ENCODE measurements around the gene JUND. TPM values are rescaled to one million over a fixed set of nuclear protein-coding genes. Genes with fewer than 3 reads are reported as not detected.

The JUND gene
- total and polyA plus RNA-seq, 4 donors = 161 to 290 (median 207) TPM

- Histone ChIP-seq H3K36me3 (ENCODE audit: control insufficient read depth in 4 of 4, insufficient read depth in 4 of 4, low read length in 4 of 4) (no peaks in the 10 kb centered on the region), H3K4me1 (ENCODE audit: control insufficient read depth in 5 of 5, insufficient read depth in 5 of 5, low read length in 5 of 5) (peaks cover 0 to 17% (median 0%) of the 10 kb centered on the region in 5 donors), H3K9ac (ENCODE audit: insufficient read depth in 1 of 2, low read length in 2 of 2) (no peak overlapping the region), H3K27me3 (ENCODE audit: control insufficient read depth in 3 of 3, insufficient read depth in 3 of 3, low read length in 2 of 3) (no peaks in the 10 kb centered on the region), H3K4me3 (no peak overlapping the region), H3K9me3 (ENCODE audit: control insufficient read depth in 4 of 4, insufficient read depth in 3 of 4, low read length in 3 of 4) (no peaks in the 10 kb centered on the region), H3K27ac (ENCODE audit: low read depth in 1 of 2, low read length in 1 of 2) (no peak overlapping the region)
- 76 to 91% methylated on average over 6 of the region's 6 CpGs for WGBS, 2 donors
- no peak for TF ChIP-seq CTCF (IDR thresholded peaks at IDR 0.05; ENCODE audit: control extremely low read depth, extremely low read depth)
- DNase-seq (no peak), ATAC-seq (ENCODE audit: insufficient read depth, low FRiP score) (no peak)
Observed at GRCh38 chr19:18298601-18299000, 17.2 kb upstream of the JUND start.

- ATAC-seq (ENCODE audit: insufficient read depth, low FRiP score) (no peak), DNase-seq (no peak)
- Histone ChIP-seq H3K27ac (ENCODE audit: low read depth in 1 of 2, low read length in 1 of 2) (no peak overlapping the region), H3K4me1 (ENCODE audit: control insufficient read depth in 5 of 5, insufficient read depth in 5 of 5, low read length in 5 of 5) (peaks cover 0 to 12% (median 4%) of the 10 kb centered on the region in 5 donors), H3K36me3 (ENCODE audit: control insufficient read depth in 4 of 4, insufficient read depth in 4 of 4, low read length in 4 of 4) (no peaks in the 10 kb centered on the region), H3K4me3 (no peak overlapping the region), H3K27me3 (ENCODE audit: control insufficient read depth in 3 of 3, insufficient read depth in 3 of 3, low read length in 2 of 3) (no peaks in the 10 kb centered on the region), H3K9ac (ENCODE audit: insufficient read depth in 1 of 2, low read length in 2 of 2) (no peak overlapping the region), H3K9me3 (ENCODE audit: control insufficient read depth in 4 of 4, insufficient read depth in 3 of 4, low read length in 3 of 4) (no peaks in the 10 kb centered on the region)
- WGBS, 2 donors = 60 to 78% methylated on average over 4 of the region's 4 CpGs
- no peak for TF ChIP-seq CTCF (IDR thresholded peaks at IDR 0.05; ENCODE audit: control extremely low read depth, extremely low read depth)
Observed at GRCh38 chr19:18297308-18297707, 15.9 kb upstream of the JUND start.

GRCh38 chr19:18295034-18295451 is 13.6 kb upstream of the JUND start:
- TF ChIP-seq CTCF (IDR thresholded peaks at IDR 0.05; ENCODE audit: control extremely low read depth, extremely low read depth) = no peak
- no peak for DNase-seq
- H3K9me3 ChIP-seq (ENCODE audit: control insufficient read depth in 4 of 4, insufficient read depth in 3 of 4, low read length in 3 of 4) = no peaks in the 10 kb centered on the region
- no peak for ATAC-seq (ENCODE audit: insufficient read depth, low FRiP score)
- H3K4me3 ChIP-seq = no peak overlapping the region
- no peak overlapping the region for H3K27ac ChIP-seq (ENCODE audit: low read depth in 1 of 2, low read length in 1 of 2)
- 91 to 99% methylated on average over 4 of the region's 4 CpGs for WGBS, 2 donors
- no peaks in the 10 kb centered on the region for H3K27me3 ChIP-seq (ENCODE audit: control insufficient read depth in 3 of 3, insufficient read depth in 3 of 3, low read length in 2 of 3)
- no peaks in the 10 kb centered on the region for H3K36me3 ChIP-seq (ENCODE audit: control insufficient read depth in 4 of 4, insufficient read depth in 4 of 4, low read length in 4 of 4)
- no peak overlapping the region for H3K9ac ChIP-seq (ENCODE audit: insufficient read depth in 1 of 2, low read length in 2 of 2)
- H3K4me1 ChIP-seq (ENCODE audit: control insufficient read depth in 5 of 5, insufficient read depth in 5 of 5, low read length in 5 of 5) = peaks cover 0 to 23% (median 6%) of the 10 kb centered on the region in 5 donors

GRCh38 chr19:18294467-18294864 is 13.0 kb upstream of the JUND start:
- no peak overlapping the region for H3K9ac ChIP-seq (ENCODE audit: insufficient read depth in 1 of 2, low read length in 2 of 2)
- no peak for ATAC-seq (ENCODE audit: insufficient read depth, low FRiP score)
- WGBS, 2 donors = 54 to 59% methylated on average over 9 of the region's 9 CpGs

More at GRCh38 chr19:18294467-18294864, 13.0 kb upstream of the JUND start:
- Histone ChIP-seq H3K36me3 (ENCODE audit: control insufficient read depth in 4 of 4, insufficient read depth in 4 of 4, low read length in 4 of 4) (no peaks in the 10 kb centered on the region), H3K27ac (ENCODE audit: low read depth in 1 of 2, low read length in 1 of 2) (no peak overlapping the region), H3K4me1 (ENCODE audit: control insufficient read depth in 5 of 5, insufficient read depth in 5 of 5, low read length in 5 of 5) (peaks cover 0 to 26% (median 6%) of the 10 kb centered on the region in 5 donors), H3K27me3 (ENCODE audit: control insufficient read depth in 3 of 3, insufficient read depth in 3 of 3, low read length in 2 of 3) (no peaks in the 10 kb centered on the region), H3K4me3 (no peak overlapping the region), H3K9me3 (ENCODE audit: control insufficient read depth in 4 of 4, insufficient read depth in 3 of 4, low read length in 3 of 4) (no peaks in the 10 kb centered on the region)
- no peak for TF ChIP-seq CTCF (IDR thresholded peaks at IDR 0.05; ENCODE audit: control extremely low read depth, extremely low read depth)
- DNase-seq = no peak
